ENCODE measurements around the gene GJD3.

DNA sequence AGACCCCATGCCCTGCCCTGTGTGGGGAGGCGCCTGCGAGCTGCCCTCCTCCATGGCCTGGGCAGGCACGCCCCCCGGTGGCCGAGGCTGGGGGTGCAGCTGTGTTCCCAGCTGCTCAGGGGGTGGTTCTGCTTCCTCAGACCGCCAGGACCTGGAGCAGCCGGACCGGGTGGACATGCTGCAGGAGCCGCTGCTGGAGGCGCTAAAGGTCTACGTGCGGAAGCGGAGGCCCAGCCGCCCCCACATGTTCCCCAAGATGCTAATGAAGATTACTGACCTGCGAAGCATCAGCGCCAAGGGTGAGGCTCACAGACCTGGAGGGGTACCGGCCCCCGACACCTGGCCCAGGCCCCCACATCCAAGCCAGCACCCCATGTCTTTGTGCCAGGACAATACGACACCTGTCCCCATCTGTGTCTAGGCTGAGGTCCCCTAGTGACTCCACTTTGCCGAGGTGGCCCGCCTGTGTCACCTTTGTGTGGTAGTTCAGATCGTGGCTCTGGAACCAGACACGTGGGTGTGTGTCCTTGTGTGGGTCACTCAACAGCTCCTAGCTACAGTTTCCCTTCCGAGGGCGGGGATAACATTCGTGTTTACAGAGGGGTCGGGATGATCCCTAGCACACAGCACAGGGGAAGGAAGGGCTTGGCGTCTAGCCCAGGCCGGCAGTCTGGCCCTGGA is 9.3 kb downstream of the GJD3 start:
- TF ChIP-seq SIN3A (IDR thresholded peaks at IDR 0.05; ENCODE audit: borderline replicate concordance, insufficient read depth, low read depth, low read length) (no peak), POLR2AphosphoS5 (IDR thresholded peaks at IDR 0.05; ENCODE audit: low read depth, low read length) (no peak)
